ENCODE measurements around the gene H2BW2.
"Not testable (repeated sequence)": the region's sequence is repeated elsewhere in the genome, so short reads cannot be mapped to it uniquely, and the experiment has no call there.

GRCh38 chrX:104077854-104078253, 38.1 kb downstream of the H2BW2 start:
- TF ChIP-seq NRF1 (conservative IDR thresholded peaks at IDR 0.05; ENCODE audit: low read depth, low read length); REST (IDR thresholded peaks at IDR 0.05; ENCODE audit: low read depth, low read length); POLR2A (IDR thresholded peaks at IDR 0.05; ENCODE audit: low read depth, low read length); YY1 (IDR thresholded peaks at IDR 0.05; ENCODE audit: low read depth, low read length); EP300 (IDR thresholded peaks at IDR 0.05; ENCODE audit: borderline replicate concordance in 1 of 2, control insufficient read depth in 1 of 2, low read depth in 2 of 2, low read length in 2 of 2); CTCF (IDR thresholded peaks at IDR 0.05 in 2 of 3, conservative IDR thresholded peaks at IDR 0.05 in 1 of 3; ENCODE audit: control insufficient read depth in 2 of 3, extremely low read depth in 1 of 3, insufficient read depth in 1 of 3, low read depth in 3 of 3, low read length in 3 of 3): not testable (repeated sequence)

All from GM12878 (cell line).